ENCODE measurements around the gene GPATCH1. TPM values are rescaled to one million over a fixed set of nuclear protein-coding genes. Genes with fewer than 3 reads are reported as not detected.
"Not testable (repeated sequence)": the region's sequence is repeated elsewhere in the genome, so short reads cannot be mapped to it uniquely, and the experiment has no call there.

The GPATCH1 gene
- total RNA-seq, 1 experiment from 2014 or later, result 2.9 TPM

DNA sequence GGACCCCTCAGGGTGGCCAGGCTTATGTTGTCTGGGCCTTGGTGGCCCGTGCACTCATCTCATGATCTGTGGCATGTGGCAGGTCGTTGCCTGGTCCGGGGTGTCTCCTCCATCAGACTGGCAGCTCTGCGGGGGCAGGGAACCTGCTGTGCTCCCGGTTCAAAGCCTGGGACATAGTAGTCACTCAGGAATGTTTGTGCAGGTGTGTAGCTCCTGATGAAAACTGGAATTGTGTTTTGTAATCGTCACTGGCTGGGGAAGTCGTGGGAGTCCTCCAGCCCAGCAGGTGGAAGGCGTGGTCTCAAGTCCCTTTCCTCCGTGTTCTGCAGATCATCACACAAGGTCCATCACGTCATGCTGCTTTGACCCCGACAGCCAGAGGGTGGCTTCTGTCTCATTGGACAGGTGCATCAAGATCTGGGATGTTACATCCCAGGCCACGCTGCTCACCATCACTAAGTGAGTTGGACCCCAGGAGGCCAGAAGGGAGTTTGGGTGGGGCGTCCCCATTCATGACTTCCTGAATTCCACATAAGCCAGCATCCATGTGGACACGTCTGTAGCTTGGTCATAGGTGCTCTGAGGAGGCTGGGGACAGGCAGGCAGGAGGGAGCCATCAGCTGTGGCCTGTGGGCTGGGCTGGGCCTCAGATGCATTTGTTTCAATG is 70.0 kb downstream of the GPATCH1 start:
- Histone ChIP-seq H3K4me1 (ENCODE audit: low read length) (no peaks in the 10 kb centered on the region), H3K9ac (ENCODE audit: low read length) (no peak overlapping the region), H3K4me3 (ENCODE audit: low read length) (no peak overlapping the region), H3K9me3 (ENCODE audit: low read length) (no peaks in the 10 kb centered on the region), H3K4me2 (ENCODE audit: low read depth, low read length, poor library complexity, severe bottlenecking) (no peak overlapping the region), H3K27ac (ENCODE audit: low read length) (no peak overlapping the region), H3K27me3 (ENCODE audit: low read length) (no peaks in the 10 kb centered on the region), H3K9me2 (replicated peaks; ENCODE audit: insufficient read depth, low read length) (no peaks in the 10 kb centered on the region), H4K20me1 (ENCODE audit: insufficient read depth, low read depth, low read length) (no peaks in the 10 kb centered on the region), H2AFZ (ENCODE audit: low read length) (no peak overlapping the region), H3K79me2 (ENCODE audit: low read length) (no peaks in the 10 kb centered on the region), H3K36me3 (ENCODE audit: insufficient read depth, low read length) (no peaks in the 10 kb centered on the region)
- DNase-seq, result no peak

DNA sequence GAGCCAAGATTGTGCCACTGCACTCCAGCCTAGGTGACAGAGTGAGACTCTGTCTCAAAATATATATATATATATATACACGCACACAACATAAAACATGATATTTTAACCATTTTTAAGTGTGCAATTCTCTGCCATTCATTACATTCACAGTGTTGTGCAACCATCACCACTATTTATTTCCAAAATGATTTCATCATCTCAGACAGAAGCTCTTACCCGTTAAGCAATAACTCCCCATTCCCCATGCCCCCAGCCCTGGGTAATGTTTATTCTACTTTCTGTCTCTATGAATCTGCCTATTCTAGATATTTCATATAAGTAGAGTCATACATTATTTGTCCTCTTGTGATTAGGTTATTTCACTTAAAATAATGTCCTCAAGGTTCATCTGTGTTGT is 71.2 kb downstream of the GPATCH1 start:
- Histone ChIP-seq H3K79me2 (ENCODE audit: low read length) (no peaks in the 10 kb centered on the region), H3K27me3 (ENCODE audit: low read length) (no peaks in the 10 kb centered on the region), H3K9ac (ENCODE audit: low read length) (no peak overlapping the region), H3K4me2 (ENCODE audit: low read depth, low read length, poor library complexity, severe bottlenecking) (no peak overlapping the region), H3K9me2 (replicated peaks; ENCODE audit: insufficient read depth, low read length) (no peaks in the 10 kb centered on the region), H4K20me1 (ENCODE audit: insufficient read depth, low read depth, low read length) (no peaks in the 10 kb centered on the region), H2AFZ (ENCODE audit: low read length) (no peak overlapping the region), H3K27ac (ENCODE audit: low read length) (no peak overlapping the region), H3K4me1 (ENCODE audit: low read length) (no peaks in the 10 kb centered on the region), H3K4me3 (ENCODE audit: low read length) (no peak overlapping the region), H3K36me3 (ENCODE audit: insufficient read depth, low read length) (no peaks in the 10 kb centered on the region), H3K9me3 (ENCODE audit: low read length) (no peaks in the 10 kb centered on the region)
- no peak for DNase-seq

DNA sequence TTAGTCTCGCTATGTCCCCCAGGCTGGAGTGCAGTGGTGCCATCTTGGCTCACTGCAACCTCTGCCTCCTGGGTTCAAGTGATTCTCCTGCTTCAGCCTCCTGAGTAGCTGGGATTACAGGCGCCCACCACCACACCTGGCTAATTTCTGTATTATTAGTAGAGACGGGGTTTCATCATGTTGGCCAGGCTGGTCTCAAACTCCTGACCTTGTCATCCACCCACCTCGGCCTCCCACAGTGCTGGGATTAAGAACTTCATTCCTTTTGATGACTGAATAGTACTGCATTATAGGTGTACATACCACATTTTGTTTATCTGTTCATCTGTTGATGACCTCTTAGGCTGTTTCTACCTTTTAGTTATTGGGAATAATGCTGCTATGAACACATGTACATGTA is 71.6 kb downstream of the GPATCH1 start:
- not testable (repeated sequence) for H2AFZ ChIP-seq (ENCODE audit: low read length)

DNA sequence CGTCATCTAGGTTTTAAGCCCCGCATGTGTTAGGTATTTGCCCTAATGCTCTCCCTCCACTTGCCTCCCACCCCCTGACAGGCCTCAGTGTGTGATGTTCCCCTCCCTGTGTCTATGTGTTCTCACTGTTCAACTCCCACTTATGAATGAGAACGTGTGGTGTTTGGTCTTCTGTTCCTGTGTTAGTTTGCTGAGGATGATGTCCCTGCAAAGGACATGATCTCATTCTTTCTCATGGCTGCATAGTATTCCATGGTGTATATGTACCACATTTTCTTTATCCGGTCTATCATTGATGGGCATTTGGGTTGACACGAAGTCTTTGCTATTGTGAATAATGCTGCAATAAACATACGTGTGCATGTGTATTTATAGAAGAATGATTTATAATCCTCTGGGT is 73.3 kb downstream of the GPATCH1 start:
- H3K4me3 ChIP-seq (ENCODE audit: low read length); H3K4me1 ChIP-seq (ENCODE audit: low read length); H3K36me3 ChIP-seq (ENCODE audit: insufficient read depth, low read length); H4K20me1 ChIP-seq (ENCODE audit: insufficient read depth, low read depth, low read length); H3K9me3 ChIP-seq (ENCODE audit: low read length); H3K27ac ChIP-seq (ENCODE audit: low read length); H3K79me2 ChIP-seq (ENCODE audit: low read length); H3K9ac ChIP-seq (ENCODE audit: low read length); H3K4me2 ChIP-seq (ENCODE audit: low read depth, low read length, poor library complexity, severe bottlenecking); H3K27me3 ChIP-seq (ENCODE audit: low read length); H2AFZ ChIP-seq (ENCODE audit: low read length); DNase-seq; H3K9me2 ChIP-seq (replicated peaks; ENCODE audit: insufficient read depth, low read length): not testable (repeated sequence)

More for the DNA sequence above, 71.6 kb downstream of the GPATCH1 start:
- H3K9me3 ChIP-seq (ENCODE audit: low read length); H4K20me1 ChIP-seq (ENCODE audit: insufficient read depth, low read depth, low read length); H3K9ac ChIP-seq (ENCODE audit: low read length); H3K79me2 ChIP-seq (ENCODE audit: low read length); H3K27me3 ChIP-seq (ENCODE audit: low read length); H3K27ac ChIP-seq (ENCODE audit: low read length); H3K36me3 ChIP-seq (ENCODE audit: insufficient read depth, low read length); H3K9me2 ChIP-seq (replicated peaks; ENCODE audit: insufficient read depth, low read length); H3K4me1 ChIP-seq (ENCODE audit: low read length); H3K4me2 ChIP-seq (ENCODE audit: low read depth, low read length, poor library complexity, severe bottlenecking); DNase-seq; H3K4me3 ChIP-seq (ENCODE audit: low read length): not testable (repeated sequence)

DNA sequence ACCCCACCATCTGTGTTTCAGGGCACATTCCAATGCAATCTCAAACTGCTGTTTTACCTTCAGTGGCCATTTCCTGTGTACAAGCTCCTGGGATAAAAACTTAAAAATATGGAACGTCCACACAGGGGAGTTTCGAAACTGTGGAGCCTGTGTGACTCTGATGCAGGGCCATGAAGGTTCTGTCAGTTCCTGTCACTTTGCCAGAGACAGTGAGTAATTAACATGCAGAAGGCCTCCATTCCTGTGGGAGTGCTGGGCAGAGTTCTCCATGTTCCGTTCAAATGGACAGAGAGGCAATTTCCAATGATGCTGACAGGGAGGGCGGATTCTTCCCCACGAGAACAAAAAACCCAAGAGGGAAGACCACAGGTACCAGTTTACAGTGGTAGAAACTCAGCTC is 75.4 kb downstream of the GPATCH1 start:
- Histone ChIP-seq H3K27me3 (ENCODE audit: low read length) (no peaks in the 10 kb centered on the region), H3K9me2 (replicated peaks; ENCODE audit: insufficient read depth, low read length) (no peaks in the 10 kb centered on the region), H4K20me1 (ENCODE audit: insufficient read depth, low read depth, low read length) (no peaks in the 10 kb centered on the region), H3K36me3 (ENCODE audit: insufficient read depth, low read length) (no peaks in the 10 kb centered on the region), H3K79me2 (ENCODE audit: low read length) (no peaks in the 10 kb centered on the region), H3K4me2 (ENCODE audit: low read depth, low read length, poor library complexity, severe bottlenecking) (no peak overlapping the region), H3K4me1 (ENCODE audit: low read length) (no peaks in the 10 kb centered on the region), H2AFZ (ENCODE audit: low read length) (no peak overlapping the region), H3K27ac (ENCODE audit: low read length) (no peak overlapping the region), H3K9me3 (ENCODE audit: low read length) (no peaks in the 10 kb centered on the region), H3K9ac (ENCODE audit: low read length) (no peak overlapping the region), H3K4me3 (ENCODE audit: low read length) (no peak overlapping the region)
- no peak for DNase-seq

DNA sequence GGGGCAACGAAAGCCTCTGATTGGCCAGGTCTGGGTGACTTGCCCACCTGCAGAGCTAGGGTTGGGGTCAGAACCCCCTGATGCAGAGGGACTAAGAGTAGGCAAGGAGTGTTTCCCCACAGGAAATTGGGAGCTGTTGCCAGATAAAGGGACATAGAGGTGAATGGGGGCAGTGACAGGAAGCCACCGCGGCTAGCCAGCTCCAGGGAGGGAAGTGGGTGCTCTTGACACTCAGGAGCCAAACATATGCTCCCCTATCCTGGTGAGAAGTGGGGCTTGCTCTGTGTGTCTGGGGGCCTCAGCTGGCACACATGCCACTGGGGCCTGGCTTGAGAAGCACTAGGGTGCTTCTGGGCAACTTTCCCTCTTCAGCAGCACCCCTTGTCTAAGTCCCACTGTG is 76.9 kb downstream of the GPATCH1 start:
- Histone ChIP-seq H2AFZ (ENCODE audit: low read length) (no peak overlapping the region), H4K20me1 (ENCODE audit: insufficient read depth, low read depth, low read length) (no peaks in the 10 kb centered on the region), H3K27me3 (ENCODE audit: low read length) (no peaks in the 10 kb centered on the region), H3K79me2 (ENCODE audit: low read length) (no peaks in the 10 kb centered on the region), H3K9me2 (replicated peaks; ENCODE audit: insufficient read depth, low read length) (no peaks in the 10 kb centered on the region), H3K9me3 (ENCODE audit: low read length) (no peaks in the 10 kb centered on the region), H3K4me1 (ENCODE audit: low read length) (no peaks in the 10 kb centered on the region), H3K9ac (ENCODE audit: low read length) (no peak overlapping the region), H3K27ac (ENCODE audit: low read length) (no peak overlapping the region), H3K4me2 (ENCODE audit: low read depth, low read length, poor library complexity, severe bottlenecking) (no peak overlapping the region), H3K36me3 (ENCODE audit: insufficient read depth, low read length) (no peaks in the 10 kb centered on the region), H3K4me3 (ENCODE audit: low read length) (no peak overlapping the region)
- no peak for DNase-seq

DNA sequence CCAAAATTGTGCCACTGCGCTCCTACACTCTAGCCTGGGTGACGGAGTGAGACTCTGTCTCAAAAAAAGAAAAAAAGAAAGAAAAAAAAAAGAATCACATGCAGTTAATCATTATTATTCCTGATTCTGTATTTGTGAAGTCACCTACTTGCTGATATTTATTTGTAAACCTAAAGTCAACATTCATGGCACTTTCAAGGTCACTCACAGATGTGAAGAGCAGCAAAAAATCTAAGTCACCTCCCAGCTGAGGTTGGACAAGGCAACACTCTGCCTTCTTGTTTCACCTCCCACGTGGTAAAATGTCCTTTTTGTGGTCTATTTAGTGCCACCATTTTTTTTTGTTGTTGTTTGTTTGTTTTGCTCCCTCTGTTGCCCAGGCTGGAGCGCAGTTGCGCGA is 77.4 kb downstream of the GPATCH1 start:
- no peaks in the 10 kb centered on the region for H4K20me1 ChIP-seq (ENCODE audit: insufficient read depth, low read depth, low read length)
- H2AFZ ChIP-seq (ENCODE audit: low read length), result no peak overlapping the region
- no peaks in the 10 kb centered on the region for H3K4me1 ChIP-seq (ENCODE audit: low read length)
- no peak overlapping the region for H3K9ac ChIP-seq (ENCODE audit: low read length)
- H3K4me2 ChIP-seq (ENCODE audit: low read depth, low read length, poor library complexity, severe bottlenecking), result no peak overlapping the region
- no peaks in the 10 kb centered on the region for H3K27me3 ChIP-seq (ENCODE audit: low read length)
- DNase-seq, result no peak
- no peaks in the 10 kb centered on the region for H3K9me3 ChIP-seq (ENCODE audit: low read length)
- no peak overlapping the region for H3K27ac ChIP-seq (ENCODE audit: low read length)
- no peak overlapping the region for H3K4me3 ChIP-seq (ENCODE audit: low read length)
- H3K79me2 ChIP-seq (ENCODE audit: low read length), result no peaks in the 10 kb centered on the region
- no peaks in the 10 kb centered on the region for H3K36me3 ChIP-seq (ENCODE audit: insufficient read depth, low read length)
- no peaks in the 10 kb centered on the region for H3K9me2 ChIP-seq (replicated peaks; ENCODE audit: insufficient read depth, low read length)

DNA sequence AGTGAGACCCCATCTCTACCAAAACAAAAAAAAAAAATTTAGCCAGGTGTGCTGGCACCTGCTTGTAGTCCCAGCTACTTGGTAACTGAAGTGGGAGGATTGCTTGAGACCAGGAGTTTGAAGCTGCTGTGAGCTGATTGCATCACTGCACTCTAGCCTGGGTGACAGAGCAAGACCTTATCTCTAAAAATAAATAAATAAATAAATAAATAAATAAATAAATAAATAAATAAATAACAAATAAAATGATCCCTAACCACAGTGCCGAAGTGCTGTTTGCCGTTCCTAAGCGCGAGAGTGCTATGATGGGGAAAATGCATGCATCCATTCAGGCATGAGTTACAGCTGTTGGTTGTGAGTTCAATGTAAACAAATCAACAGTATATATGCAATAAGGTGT is 78.2 kb downstream of the GPATCH1 start:
- H3K36me3 ChIP-seq (ENCODE audit: insufficient read depth, low read length), result no peaks in the 10 kb centered on the region

DNA sequence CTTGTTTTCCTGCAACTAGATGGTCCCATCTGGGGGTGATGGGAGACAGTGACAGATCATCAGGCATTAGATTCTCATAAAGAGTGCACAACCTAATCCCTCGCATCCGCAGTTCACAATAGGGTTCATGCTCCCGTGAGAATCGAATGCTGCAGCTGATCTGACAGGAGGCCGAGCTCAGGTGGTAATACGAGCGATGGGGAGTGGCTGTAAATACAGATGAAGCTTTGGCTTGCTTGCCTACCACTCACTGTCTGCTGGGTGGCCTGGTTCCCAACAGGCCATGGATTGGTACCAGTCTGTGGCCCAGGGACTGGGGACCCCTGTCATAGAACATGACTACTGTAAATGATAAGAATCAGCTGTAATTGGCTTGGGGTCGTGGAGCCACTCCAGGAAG is 78.9 kb downstream of the GPATCH1 start:
- no peaks in the 10 kb centered on the region for H3K9me2 ChIP-seq (replicated peaks; ENCODE audit: insufficient read depth, low read length)
- H3K4me1 ChIP-seq (ENCODE audit: low read length), result no peaks in the 10 kb centered on the region
- no peak for DNase-seq
- H4K20me1 ChIP-seq (ENCODE audit: insufficient read depth, low read depth, low read length), result no peaks in the 10 kb centered on the region
- H3K27me3 ChIP-seq (ENCODE audit: low read length), result no peaks in the 10 kb centered on the region
- H3K9ac ChIP-seq (ENCODE audit: low read length), result no peak overlapping the region
- H2AFZ ChIP-seq (ENCODE audit: low read length), result no peak overlapping the region
- no peaks in the 10 kb centered on the region for H3K9me3 ChIP-seq (ENCODE audit: low read length)
- no peaks in the 10 kb centered on the region for H3K36me3 ChIP-seq (ENCODE audit: insufficient read depth, low read length)
- H3K79me2 ChIP-seq (ENCODE audit: low read length), result no peaks in the 10 kb centered on the region
- H3K27ac ChIP-seq (ENCODE audit: low read length), result no peak overlapping the region
- no peak overlapping the region for H3K4me2 ChIP-seq (ENCODE audit: low read depth, low read length, poor library complexity, severe bottlenecking)
- H3K4me3 ChIP-seq (ENCODE audit: low read length), result no peak overlapping the region

More for the DNA sequence above, 78.2 kb downstream of the GPATCH1 start:
- Histone ChIP-seq H3K27me3 (ENCODE audit: low read length) (no peaks in the 10 kb centered on the region), H3K4me2 (ENCODE audit: low read depth, low read length, poor library complexity, severe bottlenecking) (no peak overlapping the region), H3K9ac (ENCODE audit: low read length) (no peak overlapping the region), H4K20me1 (ENCODE audit: insufficient read depth, low read depth, low read length) (no peaks in the 10 kb centered on the region), H3K27ac (ENCODE audit: low read length) (no peak overlapping the region), H3K9me2 (replicated peaks; ENCODE audit: insufficient read depth, low read length) (no peaks in the 10 kb centered on the region), H3K4me1 (ENCODE audit: low read length) (no peaks in the 10 kb centered on the region), H3K9me3 (ENCODE audit: low read length) (no peaks in the 10 kb centered on the region), H2AFZ (ENCODE audit: low read length) (no peak overlapping the region), H3K79me2 (ENCODE audit: low read length) (no peaks in the 10 kb centered on the region), H3K4me3 (ENCODE audit: low read length) (no peak overlapping the region)
- DNase-seq, result no peak
